HG03045 (cell line): ENCODE data around the gene PNPLA7.
"Not testable (repeated sequence)": the region's sequence is repeated elsewhere in the genome, so short reads cannot be mapped to it uniquely, and the experiment has no call there.

ENCODE experiments used
- ATAC-seq: cut with Tn5 transposase; IDR thresholded peaks from one replicate; pipeline ENCODE4 v1.9.1; 2021; ENCODE audit warnings: mild to moderate bottlenecking, moderate library complexity; ENCODE audit not compliant: unreplicated experiment

PNPLA7 gene

DNA sequence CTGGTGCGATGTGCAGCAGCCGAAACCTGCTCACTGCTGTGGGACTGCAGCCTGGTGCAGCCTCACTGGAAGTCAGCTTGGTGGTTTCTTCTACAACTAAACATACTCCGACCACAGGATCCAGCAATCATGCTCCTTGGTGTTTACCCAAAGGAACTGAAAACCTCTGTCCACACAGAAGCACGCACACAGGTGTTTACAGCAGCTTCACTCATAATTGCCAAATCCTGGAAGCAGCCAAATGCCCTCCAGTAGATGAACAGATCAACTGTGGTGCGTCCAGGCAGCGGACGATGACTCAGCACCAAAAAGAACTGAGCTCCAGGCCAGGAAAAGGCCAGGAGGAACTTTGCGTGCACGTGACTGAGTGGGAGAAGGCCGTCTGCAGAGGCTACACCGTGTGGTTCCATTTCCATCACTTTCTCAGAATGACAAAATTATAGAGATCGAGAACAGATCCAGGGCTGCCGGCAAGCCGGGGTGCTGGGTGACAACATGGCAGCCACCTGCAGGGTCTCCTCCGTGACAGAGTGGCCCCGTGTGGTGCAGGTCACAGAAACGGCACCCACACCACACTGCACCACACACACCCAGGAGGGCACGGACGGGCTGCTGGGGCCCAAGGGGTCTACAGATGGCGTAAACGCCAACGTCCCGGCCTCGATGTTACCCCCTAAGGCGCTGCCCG is 68.0 kb downstream of the PNPLA7 start:
- ATAC-seq, result no peak

GRCh38 chr9:137480686-137481683 is 69.2 kb downstream of the PNPLA7 start:
- ATAC-seq, result no peak

- no peak for ATAC-seq
Observed at GRCh38 chr9:137479892-137480685, 70.1 kb downstream of the PNPLA7 start.

DNA sequence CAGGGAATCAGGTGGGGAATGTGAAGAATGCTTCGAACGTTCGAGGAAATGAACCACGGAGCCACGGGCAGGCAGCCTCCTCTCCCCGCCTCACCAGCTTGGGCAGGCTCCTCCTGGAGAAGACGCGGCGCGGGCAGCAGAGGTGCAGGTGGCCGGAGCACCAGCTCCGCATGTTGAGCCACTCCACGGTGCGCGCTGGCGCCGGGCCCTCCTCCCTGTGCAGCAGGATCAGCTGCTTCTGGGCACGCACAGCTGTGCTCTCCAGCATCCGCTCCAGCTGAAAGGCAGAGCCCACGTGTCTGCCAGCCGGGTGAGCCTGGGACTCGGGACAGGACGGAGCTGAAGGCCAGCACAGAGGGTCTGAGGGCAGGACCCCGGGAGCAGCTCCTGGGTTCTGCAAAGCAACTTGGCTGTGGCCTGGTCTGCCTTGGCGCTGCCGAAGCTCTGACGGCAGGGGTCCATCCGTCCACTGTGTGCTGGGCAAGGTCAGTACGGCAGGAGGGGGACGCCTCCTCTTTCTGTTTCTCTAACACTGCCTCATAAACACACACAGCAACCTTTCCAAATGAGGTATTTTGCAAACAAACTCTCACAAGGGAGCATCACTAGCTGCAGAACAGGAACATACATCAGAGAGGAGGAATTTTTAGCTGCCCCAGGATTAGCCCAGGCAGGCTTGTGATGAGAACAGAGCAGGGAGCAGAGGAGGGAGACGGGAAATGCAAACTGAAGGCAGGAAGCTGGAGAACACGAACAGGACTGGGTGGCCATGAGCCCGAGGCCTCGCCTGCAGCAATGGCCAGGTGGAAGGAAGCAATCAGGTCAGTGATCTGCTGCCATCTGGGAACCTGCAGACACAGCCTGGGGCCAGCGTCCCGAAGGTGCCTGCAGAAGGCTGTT is 71.0 kb downstream of the PNPLA7 start:
- ATAC-seq, result no peak

GRCh38 chr9:137478613-137478961 is 71.6 kb downstream of the PNPLA7 start:
- ATAC-seq, result no peak

DNA sequence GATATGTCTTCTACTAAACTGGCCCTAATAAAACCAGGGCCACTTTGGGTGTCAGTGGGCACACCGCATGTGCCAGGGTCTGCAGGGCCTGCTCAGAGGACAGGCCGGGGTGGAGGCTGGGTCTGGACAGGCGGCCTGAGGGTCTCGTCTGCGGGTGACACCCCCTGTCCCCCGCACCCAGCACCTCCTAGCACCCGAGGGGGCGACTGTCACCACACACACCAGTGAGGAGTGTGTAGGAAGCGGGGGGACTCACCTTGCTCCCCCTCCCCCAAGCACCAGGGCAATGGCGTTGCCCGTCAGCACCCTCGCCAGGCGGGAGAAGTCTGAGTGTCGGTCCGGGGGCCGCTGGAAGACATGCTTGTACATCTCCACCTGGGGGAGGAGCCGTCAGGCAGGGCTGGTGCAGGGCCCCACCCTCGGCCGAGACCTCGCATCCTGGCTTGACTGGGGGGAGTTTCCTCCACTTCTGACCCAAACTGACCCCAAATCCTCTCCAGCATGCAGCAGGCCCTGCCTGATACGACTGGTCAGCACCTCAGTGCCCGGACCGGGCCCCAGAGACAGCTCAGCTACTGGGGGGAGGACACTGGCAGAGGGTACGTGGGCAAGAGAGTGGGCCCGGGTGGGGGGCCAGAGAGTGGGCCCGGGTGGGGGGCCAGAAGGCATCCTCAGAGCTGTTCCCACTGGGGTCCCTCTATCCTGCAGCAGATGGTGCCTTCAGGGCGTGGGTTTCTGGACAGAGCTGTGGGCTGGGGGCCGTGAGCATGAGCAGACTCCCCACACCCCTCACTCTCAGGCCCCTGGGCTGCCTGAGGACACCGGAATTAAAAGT is 72.2 kb downstream of the PNPLA7 start:
- no peak for ATAC-seq

DNA sequence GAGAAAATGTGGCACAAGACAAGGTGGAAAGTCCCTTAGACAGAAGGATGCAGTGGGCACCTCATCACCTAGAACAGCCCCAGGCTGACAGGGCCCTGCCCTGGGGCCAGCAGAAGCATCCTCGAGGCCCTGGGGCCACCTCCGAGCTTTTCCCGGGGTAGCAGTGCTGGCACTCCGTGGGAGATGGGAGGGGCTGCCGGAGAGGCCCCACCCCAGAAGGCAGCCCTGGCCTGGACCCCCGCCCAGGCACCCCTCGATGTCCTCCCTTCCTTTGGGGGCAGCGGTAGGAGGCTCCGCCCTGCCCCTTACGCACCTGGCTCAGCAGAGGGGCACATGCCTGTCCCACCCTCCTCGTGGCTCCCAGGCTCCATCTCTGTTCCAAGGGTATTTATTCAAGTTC is 73.3 kb downstream of the PNPLA7 start:
- no peak for ATAC-seq

DNA sequence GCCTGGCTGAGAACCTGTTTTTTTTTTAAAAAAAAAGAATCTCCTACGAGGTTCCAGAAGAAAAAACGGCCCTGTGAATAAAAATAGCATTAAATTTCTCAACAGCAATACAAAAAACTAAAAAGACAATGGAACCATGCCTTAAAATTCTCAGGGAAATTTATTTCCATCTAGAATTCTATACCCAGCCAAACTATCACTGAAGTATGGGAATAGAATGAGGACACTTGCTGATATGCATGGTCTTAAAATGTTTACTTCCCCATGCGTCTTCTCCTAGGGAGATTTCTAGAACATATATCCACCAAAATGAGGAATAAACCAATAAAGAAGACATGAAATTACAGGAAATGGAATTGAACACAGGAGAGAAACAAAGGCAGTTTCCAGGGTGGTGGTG is 74.5 kb downstream of the PNPLA7 start:
- ATAC-seq, result no peak

GRCh38 chr9:137474271-137474670 is 75.9 kb downstream of the PNPLA7 start:
- ATAC-seq, result no peak

GRCh38 chr9:137470785-137471184 is 79.4 kb downstream of the PNPLA7 start:
- ATAC-seq, result no peak

- ATAC-seq, result no peak
Observed at GRCh38 chr9:137467896-137468295, 82.3 kb downstream of the PNPLA7 start.

DNA sequence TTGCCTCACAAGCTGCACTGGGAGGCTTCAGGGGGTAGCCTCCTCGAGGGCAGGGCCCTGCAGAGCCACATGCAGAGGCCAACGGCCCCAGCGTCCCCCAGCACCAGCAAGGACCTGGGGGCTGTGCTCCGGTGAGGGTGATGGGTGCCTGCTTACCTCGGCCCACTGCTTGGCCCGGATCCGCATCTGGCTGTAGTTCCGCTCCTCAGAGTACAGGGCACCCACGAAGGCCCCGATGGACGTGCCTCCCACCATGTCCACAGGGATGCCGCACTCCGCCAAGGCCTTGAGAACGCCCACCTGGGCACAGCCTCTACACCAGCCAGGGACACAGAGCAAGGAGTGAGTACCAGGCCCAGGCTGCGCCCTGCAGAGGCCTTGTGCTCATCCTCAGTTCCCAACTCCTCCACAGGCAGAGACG is 83.0 kb downstream of the PNPLA7 start:
- no peak for ATAC-seq

GRCh38 chr9:137466389-137467085 is 83.7 kb downstream of the PNPLA7 start:
- ATAC-seq, result not testable (repeated sequence)

GRCh38 chr9:137465720-137466388 is 84.3 kb downstream of the PNPLA7 start:
- ATAC-seq, result no peak

- ATAC-seq, result no peak
Observed at GRCh38 chr9:137465000-137465719, 85.0 kb downstream of the PNPLA7 start.

DNA sequence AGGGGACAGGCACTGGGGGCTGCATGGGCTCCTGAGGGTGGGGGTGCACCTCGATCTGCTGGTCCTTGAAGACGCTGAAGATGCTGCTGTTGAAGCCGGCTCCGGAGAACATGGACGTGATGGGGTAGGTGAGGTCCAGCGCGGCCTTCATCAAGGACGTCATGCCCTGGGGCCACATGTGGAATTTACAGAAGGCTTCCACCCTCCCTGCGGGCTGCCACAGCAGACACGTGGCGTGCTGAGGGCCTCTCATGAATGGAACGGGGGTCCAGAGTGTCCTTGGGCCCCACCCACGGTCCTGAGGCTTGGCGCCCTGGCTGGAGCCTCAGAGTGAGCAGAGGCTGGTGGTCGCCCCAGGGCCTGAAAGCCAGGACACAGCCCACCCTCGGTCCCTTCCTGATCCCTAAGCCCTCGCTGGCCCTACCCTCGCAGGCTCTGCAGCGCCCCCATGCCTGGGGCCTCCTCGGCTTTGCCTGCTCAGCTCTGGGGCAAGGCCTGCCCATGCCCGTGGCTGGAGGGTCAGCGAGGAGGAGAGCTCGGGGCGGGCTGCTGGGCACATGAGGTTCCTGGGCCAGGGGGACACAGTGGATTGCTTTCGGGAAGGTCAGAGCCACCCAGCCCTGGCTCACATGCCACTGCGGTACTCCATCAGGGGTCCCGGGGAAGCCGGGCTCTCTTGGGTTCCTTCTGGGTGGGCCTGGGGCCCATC is 85.8 kb downstream of the PNPLA7 start:
- ATAC-seq, result no peak

- ATAC-seq, result no peak
Observed at GRCh38 chr9:137463931-137464290, 86.3 kb downstream of the PNPLA7 start.
